Measurements from ENCODE around the gene SH3BP2.

Gene SH3BP2

DNA sequence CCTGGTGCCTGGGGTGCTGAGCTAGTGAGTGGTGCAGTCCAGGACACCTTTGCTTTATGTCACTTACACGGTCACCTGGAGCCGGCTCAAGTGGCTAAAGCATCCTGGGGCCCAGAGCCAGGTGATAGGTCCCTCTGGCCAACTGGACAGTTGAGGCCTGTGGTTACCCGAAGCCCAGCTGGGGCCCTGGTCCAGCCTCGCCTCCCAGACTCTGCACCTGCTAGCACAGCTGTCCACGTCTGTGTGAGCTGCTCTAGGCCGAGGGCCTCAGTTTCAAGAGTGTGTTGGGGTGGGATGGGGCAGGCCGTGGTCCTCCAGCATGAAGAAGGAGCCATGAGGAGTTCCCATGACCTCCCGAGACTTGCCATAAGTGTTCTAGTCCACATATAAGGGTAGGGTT, 43.1 kb downstream of the SH3BP2 start:
- no peak for DNase-seq

DNA sequence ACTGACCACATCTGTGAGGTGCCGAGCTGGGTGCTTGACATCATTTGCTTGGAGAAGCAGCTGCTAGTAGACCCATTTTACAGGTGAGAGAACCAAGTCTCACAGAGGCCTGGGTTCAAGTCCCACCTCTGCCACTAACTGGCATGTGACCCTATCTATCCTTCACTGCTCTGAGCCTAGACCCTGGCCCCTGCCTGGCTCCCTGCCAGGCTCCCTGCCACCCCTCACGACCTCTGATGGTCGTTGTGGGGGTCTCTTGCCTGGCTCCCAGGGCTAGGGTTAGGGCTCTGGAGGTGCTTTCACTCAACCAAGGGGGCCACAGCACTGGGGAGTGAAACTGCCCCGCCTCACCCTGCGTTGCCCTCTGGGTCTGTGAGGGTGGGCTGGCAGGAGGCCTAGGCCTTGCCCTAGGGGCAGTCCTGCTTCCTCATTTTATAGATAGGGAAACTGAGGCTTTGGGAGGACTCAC, 43.5 kb downstream of the SH3BP2 start:
- DNase-seq, result no peak

- no peak for DNase-seq
These were observed 44.4 kb downstream of the SH3BP2 start for GRCh38 chr4:2837110-2837903.

DNA sequence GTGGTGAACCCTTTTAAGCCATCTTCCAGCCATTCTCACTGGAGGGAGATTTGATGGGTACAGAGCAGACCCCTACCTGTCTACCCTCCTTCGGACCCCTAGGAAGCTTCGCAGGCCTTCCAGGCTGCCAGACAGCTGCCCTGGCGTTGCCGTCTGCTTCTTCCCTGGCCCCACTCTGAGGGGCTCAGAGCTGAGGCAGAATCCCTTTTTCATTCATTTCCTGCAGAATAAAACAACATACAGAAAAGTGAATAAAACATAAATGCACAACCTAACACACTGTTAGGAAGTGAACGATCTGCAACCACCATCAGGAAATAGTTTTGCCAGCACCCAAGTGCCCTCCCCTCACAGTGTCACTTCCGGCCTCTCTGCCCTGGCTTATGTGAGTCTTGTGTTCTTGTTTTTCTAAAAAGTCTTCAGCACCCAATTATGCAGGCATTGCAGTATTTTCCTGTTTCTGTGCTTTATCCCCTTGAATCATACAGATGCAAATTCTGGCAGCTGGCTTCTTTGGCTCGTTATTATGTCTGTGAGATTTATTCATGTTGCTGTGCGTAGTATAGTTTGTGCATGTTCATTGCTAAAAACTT, 45.1 kb downstream of the SH3BP2 start:
- no peak for DNase-seq

- no peak for DNase-seq
These were observed 46.2 kb downstream of the SH3BP2 start for GRCh38 chr4:2839060-2839459.

GRCh38 chr4:2842687-2843262, 49.9 kb downstream of the SH3BP2 start:
- peak; percentile 12 for DNase-seq

- peak; percentile 86 for DNase-seq
These were observed 50.5 kb downstream of the SH3BP2 start, which contains the start of gene ADD1 for GRCh38 chr4:2843263-2843940. ADD1 (plus strand) TSS chr4:2843844; CDS start chr4:2875916, 32,072 bp downstream.

DNA sequence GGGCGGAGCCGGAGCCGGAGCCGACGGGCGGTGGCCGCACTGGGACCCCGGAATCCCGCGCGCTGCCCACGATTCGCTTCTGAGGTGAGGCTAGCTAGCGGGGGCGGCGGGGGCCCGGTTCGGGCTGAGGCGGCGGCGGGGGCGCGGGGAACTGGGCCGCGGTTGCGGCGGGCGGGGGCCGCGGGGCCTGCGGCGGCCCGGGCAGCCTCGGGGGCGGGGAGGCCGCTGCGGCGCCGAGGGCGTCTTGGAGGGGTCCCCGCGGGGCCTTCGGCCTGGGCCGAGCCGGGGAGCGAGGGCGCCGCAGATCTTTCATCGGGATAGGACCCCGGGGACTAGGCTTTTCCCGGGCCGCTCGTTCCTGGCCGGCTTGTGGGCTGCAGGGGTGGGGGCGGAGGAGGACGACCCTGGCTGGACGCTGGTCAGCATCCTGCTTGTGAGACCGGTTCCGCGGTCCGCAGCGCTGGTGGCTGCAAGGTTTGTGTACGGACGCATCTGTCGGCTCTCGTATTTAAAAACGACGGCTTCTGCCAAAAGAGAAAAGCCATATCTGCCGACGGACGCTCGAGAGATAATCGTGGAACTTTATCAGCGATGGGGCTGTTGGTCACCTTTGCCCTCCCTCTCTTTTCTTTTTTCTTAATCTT, 51.2 kb downstream of the SH3BP2 start:
- DNase-seq, result no peak

DNA sequence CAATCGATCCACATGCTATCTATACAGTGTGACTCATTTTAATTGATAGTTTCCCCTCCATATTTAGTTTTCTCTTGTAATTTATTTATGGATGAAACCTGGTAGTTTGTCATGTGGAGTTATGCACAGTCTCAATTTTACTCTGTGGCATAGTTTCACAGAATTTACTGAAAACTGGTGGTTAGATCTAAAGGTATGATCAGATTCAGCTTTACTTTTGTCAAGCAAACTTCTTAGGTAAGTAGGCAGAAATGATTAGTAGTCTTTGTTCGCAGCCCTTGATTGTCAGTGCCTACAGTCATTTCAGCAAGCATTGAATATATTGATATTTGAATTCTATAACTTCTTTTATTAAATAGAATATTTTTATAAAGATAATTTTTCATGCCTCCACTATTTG, 53.3 kb downstream of the SH3BP2 start:
- DNase-seq, result no peak

DNA sequence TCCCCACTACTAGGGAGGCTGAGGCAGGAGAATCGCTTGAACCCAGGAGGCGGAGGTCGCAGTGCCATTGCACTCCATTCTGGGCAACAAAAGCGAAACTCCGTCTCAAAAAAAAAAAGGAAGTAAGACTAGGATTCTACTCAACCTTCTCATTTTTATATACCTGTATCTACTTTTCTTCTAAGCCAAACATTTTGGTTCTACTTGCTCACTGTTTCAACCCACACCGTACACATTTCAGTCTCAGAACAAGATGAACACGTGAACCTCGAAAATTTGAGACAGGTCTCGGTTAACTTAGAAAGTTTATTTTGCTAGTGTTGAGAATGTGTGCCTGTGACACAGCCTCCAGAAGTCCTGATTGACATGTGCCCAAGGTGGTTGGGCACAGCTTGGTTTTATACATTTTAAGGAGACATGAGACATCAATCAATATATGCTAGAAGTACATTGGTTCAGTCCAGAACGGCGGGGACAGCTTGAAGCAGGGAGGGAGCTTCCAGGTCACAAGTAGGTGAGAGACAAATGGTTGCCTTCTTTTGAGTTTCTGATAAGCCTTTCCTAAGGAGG, 54.5 kb downstream of the SH3BP2 start:
- no peak for DNase-seq

GRCh38 chr4:2848449-2848848, 55.6 kb downstream of the SH3BP2 start:
- DNase-seq, result no peak

DNA sequence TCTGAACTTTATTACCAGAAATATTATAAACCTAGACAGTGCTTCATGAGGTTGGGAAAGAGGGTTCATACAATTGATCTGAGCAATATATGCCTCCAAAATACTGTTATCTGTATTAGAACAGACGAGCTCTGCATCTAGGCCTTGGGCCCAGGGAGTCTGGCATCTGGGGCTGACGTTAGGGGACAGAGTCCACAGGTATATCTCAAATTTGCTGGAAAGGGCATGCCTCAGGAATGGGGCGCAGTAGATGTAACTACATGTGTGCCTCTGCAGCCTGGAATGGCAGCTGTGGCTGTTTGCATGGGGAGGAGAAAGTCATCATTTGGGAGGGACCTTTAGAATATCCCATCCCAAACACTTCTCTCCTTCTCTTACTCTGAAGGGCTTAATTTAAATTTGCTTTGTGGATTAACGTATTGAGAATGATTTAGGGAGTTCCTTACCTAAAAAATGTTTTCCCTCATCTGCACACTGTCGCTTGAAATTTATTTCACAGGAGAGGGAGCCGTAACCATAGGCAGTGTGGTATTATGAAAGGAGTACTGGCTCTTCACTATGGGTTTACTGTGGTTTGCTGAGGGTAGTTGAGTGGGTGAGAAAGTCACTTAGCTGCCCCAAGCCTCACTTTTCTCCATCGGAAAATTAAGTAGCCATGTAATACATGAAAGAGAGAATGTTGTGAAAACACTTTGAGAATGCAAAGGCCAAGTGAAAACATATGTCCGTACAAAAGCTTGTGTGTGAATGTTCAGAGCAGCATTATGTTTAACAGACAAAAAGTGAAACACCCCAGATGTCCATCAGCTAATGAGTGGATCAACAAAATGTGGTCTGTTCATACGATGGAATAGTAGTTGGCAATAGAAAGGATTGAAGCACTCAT, 56.6 kb downstream of the SH3BP2 start:
- DNase-seq, result no peak

- DNase-seq, result no peak
These were observed 58.3 kb downstream of the SH3BP2 start for GRCh38 chr4:2850966-2851798.

DNA sequence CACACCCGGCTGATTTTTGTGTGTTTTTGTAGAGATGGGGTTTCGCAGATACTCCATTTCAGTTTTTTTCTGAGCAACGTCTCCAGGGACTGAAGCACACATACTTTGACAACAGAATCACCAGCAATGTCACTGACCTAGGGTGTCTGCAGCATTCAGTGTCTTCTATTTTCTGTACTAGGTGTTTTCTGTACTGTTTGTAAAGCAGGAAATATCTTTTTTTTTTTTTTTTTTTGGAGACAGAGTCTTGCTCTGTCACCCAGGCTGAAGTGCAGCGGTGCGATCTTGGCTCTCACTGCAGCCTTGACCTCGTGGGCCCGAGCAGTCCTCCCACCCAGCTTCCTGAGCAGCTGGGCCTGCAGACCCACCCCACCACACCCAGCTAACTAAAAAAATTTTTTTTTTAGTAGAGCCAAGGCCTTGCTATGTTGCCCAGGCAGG, 59.6 kb downstream of the SH3BP2 start:
- DNase-seq, result no peak

- DNase-seq, result no peak
These were observed 62.7 kb downstream of the SH3BP2 start for GRCh38 chr4:2855584-2855983.

DNA sequence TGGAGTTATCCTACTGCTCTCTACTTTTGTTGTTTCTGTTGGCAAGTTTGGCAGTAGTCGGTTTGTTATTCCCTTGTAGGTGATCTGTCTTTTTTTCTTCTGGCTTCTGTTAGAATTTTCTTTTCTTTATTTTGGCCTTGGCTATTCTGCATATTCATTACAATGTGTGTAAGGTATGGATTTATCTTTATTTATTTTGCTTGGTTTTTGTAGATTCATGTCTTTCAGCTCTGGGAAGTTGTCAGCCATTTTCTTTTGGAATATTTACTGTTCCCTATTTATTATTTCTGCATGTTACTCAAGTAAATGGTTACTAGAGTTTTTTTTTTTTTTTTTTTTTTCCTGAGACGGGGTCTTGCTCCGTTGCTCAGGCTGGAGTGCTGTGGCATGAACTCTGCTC, 63.4 kb downstream of the SH3BP2 start:
- no peak for DNase-seq

DNA sequence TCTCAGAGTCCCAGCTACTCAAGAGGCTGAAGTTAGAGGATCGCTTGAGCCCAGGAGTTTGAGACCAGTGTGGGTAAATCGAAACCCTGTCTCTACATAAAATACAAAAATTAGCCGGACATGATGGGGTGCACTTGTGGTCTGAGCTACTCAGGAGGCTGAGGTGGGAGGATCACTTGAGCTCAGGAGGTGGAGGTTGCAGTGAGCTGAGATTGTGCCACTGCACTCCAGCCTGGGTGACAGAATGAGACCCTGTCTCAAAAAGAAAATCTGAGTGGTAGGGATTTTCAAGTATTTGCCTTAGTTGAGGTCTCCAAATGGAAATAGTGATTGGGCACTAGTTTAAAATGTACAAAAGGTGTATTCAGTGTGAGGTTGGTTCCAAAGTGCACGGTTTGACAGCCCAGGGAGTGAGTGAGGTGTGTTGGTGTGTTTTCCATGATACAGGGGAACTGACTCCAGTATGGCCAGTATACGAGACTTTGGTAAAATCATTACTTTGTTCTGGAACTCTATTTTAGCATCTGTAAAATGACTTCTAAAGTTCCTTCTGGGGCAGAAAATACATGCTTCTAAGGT, 64.6 kb downstream of the SH3BP2 start:
- DNase-seq, result no peak

DNA sequence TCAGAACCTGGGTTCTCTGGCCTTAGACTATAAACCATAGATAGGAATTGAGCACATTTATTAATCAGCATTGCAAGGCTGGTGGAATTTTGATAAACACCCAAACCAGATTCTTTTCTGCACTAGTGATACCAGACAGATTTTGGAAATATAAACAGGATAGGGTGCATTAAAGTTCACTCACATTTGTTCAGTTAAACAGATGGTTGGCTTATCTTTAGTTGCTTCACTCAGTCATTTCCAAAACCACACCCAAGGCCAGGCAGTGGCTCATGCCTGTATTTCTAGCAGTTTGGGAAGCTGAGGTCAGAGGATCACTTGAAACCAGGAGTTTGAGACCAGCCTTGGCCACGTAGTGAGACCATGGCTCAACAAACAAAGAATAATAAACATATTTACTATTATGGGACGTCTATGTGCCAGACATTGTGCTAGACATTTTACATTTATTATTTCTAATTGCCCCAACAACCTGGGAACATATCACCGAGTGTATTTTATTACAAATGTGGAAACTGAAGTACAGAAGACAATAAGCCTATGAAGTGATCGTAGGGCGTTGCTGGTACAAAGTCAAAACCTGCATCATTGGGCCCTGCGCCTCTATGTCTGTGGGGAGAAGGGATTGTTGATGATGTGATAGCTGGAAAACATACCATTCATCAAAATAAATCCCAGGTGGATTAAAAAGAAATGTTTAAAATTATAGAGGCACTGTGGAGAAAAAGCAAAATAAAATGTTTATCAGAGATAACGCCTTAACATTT, 65.7 kb downstream of the SH3BP2 start:
- DNase-seq, result no peak

GRCh38 chr4:2859514-2859913, 66.6 kb downstream of the SH3BP2 start:
- DNase-seq, result no peak

All from NCI-H345 (cell line).